GM23248 (cell line): ENCODE data around the gene MKLN1. TPM values are rescaled to one million over a fixed set of nuclear protein-coding genes. Genes with fewer than 3 reads are reported as not detected.

Source experiments
- DNase-seq: peaks from one replicate; pipeline ENCODE4 v3.0.0-alpha.2; 2015
- H2AFZ ChIP-seq: fragments of 200-600 bp; sonication (generic); 2 replicates; pipeline ENCODE4 v1.6.1; 2016; ENCODE audit warnings: antibody characterized with exemption
- H3F3A ChIP-seq: fragments of 200-600 bp; sonication (generic); 2 replicates; pipeline ENCODE4 v1.6.1; 2016; ENCODE audit warnings: mild to moderate bottlenecking, antibody characterized with exemption, mixed run types; ENCODE audit not compliant: insufficient read depth
- H3K27ac ChIP-seq: fragments of 200-600 bp; sonication (generic); 2 replicates; pipeline ENCODE4 v1.5.1; 2016; ENCODE audit warnings: mild to moderate bottlenecking
- H3K27me3 ChIP-seq: fragments of 200-600 bp; sonication (generic); replicated peaks from 2 replicates; pipeline ENCODE4 v1.6.1; 2016; ENCODE audit warnings: mild to moderate bottlenecking; ENCODE audit not compliant: insufficient read depth
- H3K36me3 ChIP-seq: fragments of 200-600 bp; sonication (generic); 2 replicates; pipeline ENCODE4 v1.6.1; 2016; ENCODE audit warnings: low read depth, mild to moderate bottlenecking
- H3K4me1 ChIP-seq: fragments of 200-600 bp; sonication (generic); 2 replicates; pipeline ENCODE4 v1.6.1; 2016; ENCODE audit warnings: mild to moderate bottlenecking; ENCODE audit not compliant: insufficient read depth
- H3K4me2 ChIP-seq: fragments of 200-600 bp; sonication (generic); one replicate; pipeline ENCODE4 v1.6.1; 2016; ENCODE audit warnings: mild to moderate bottlenecking; ENCODE audit not compliant: unreplicated experiment
- H3K4me3 ChIP-seq: fragments of 200-600 bp; sonication (generic); 2 replicates; pipeline ENCODE4 v1.5.1; 2016; ENCODE audit warnings: mild to moderate bottlenecking
- H3K79me2 ChIP-seq: fragments of 200-600 bp; sonication (generic); 2 replicates; pipeline ENCODE4 v1.6.1; 2016; ENCODE audit warnings: mild to moderate bottlenecking; ENCODE audit not compliant: insufficient read depth
- H3K9ac ChIP-seq: fragments of 200-600 bp; sonication (generic); 2 replicates; pipeline ENCODE4 v1.6.1; 2016; ENCODE audit warnings: mild to moderate bottlenecking
- H3K9me2 ChIP-seq: fragments of 200-600 bp; sonication (generic); 2 replicates; pipeline ENCODE4 v1.6.1; 2016; ENCODE audit warnings: mixed run types, mild to moderate bottlenecking, moderate library complexity; ENCODE audit not compliant: insufficient read depth
- H3K9me3 ChIP-seq: fragments of 200-600 bp; sonication (generic); one replicate; pipeline ENCODE4 v1.6.1; 2017; ENCODE audit warnings: low read depth
- H4K20me1 ChIP-seq: fragments of 200-600 bp; sonication (generic); 2 replicates; pipeline ENCODE4 v1.6.0; 2016; ENCODE audit not compliant: insufficient read depth
- EZH2 ChIP-seq: fragments of 200-600 bp; sonication (generic); IDR thresholded peaks from 2 replicates; pipeline ENCODE4 v1.6.1; 2018; ENCODE audit warnings: antibody characterized with exemption, mild to moderate bottlenecking; ENCODE audit not compliant: insufficient read depth, poor library complexity, severe bottlenecking
- EZH2phosphoT487 ChIP-seq: fragments of 200-600 bp; sonication (generic); IDR thresholded peaks from 2 replicates; pipeline ENCODE4 v1.6.1; 2018; ENCODE audit warnings: antibody characterized with exemption, moderate library complexity, mild to moderate bottlenecking, low read depth; ENCODE audit not compliant: insufficient read depth
- WGBS, 2 experiments: methylation state at CpG; one replicate each; pipeline ENCODE4 v1.1.6; 2015 to 2017; ENCODE audit warnings: low lambda C conversion rate in 2 of 2, low coverage in 1 of 2; ENCODE audit errors: missing lambda C conversion rate in 2 of 2; 5-methylcytosine and 5-hydroxymethylcytosine counted together
- in situ Hi-C: fragments of 300-500 bp; cut with MboI; formaldehyde crosslinking; loops from 2 replicates; pipeline ENCODE4 v1.15.0; 2020
- polyA plus RNA-seq: library from polyadenylated mRNA; unstranded; fragments of >200 nt; fragmentation: Nextera tagmentation; extraction: Ambion mirVana; gene quantifications from 2 replicates; pipeline ENCODE4 v1.2.1, GENCODE V29; 2016
- total RNA-seq: library from RNA; depleted of rRNA; stranded (reverse); fragments of >200 nt; shearing (Covaris generic); gene quantifications from 2 replicates; pipeline ENCODE4 v1.2.3, GENCODE V29; 2014

The MKLN1 gene
- total and polyA plus RNA-seq, 2 experiments from 2014 or later: 32.1 to 35.7 TPM

GRCh38 chr7:131403322-131403721 is 75.6 kb downstream of the MKLN1 start:
- H3K27me3 ChIP-seq: no peaks in the 10 kb centered on the region
- no peak for DNase-seq
- H3F3A ChIP-seq: peaks cover 7% of the 10 kb centered on the region; the same call in 1 of the 2 replicates
- no peaks in the 10 kb centered on the region for H3K9me3 ChIP-seq
- no peaks in the 10 kb centered on the region for H4K20me1 ChIP-seq
- no peaks in the 10 kb centered on the region for H3K9me2 ChIP-seq
- H3K4me2 ChIP-seq: no peak overlapping the region
- no peak overlapping the region for H3K4me3 ChIP-seq
- H3K27ac ChIP-seq: no peak overlapping the region
- peaks cover 9% of the 10 kb centered on the region for H3K4me1 ChIP-seq
- in situ Hi-C loops: no loop called here
- H3K36me3 ChIP-seq: peaks cover 27% of the 10 kb centered on the region
- H3K79me2 ChIP-seq: peaks cover 91% of the 10 kb centered on the region
- 97% methylated on average over 2 of the region's 2 CpGs for WGBS, 2 experiments
- H2AFZ ChIP-seq: no peak overlapping the region
- H3K9ac ChIP-seq: no peak overlapping the region
- TF ChIP-seq EZH2 (no peak), EZH2phosphoT487 (no peak)

DNA sequence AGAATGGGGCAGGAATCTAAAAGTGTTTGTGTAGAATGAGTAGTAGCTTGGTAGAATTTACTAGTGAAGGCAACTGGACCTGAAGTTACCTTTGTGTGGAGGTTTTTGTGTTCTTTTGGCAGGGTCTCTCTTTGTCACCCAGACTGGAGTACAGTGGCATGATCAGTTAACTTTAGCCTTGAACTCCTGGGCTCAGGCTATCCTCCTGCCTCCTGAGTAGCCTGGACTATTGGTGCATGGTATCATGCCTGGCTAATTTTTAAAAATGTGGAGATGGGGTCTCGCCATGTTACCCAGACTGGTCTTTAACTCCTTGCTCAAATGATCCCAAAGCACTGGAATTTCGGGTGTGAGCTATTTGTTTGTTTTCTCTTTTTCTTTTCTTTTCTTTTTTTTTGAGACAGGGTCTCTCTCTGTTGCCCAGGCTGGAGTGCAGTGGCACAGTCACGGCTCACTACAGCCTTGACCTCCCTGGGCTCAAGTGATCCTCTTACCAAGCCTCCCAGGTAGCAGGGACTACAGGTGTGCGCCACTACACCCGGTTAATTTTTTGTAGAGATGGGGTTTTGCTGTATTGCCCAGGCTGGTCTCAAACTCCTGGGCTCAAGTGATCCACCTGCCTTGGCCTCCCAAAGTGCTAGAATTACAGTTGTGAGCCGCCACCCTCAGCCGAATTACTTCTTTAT is 76.7 kb downstream of the MKLN1 start:
- H3F3A ChIP-seq: peaks cover 7% of the 10 kb centered on the region; the same call in 1 of the 2 replicates
- peaks cover 9% of the 10 kb centered on the region for H3K4me1 ChIP-seq
- H3K27ac ChIP-seq: no peak overlapping the region
- H3K9me2 ChIP-seq: no peaks in the 10 kb centered on the region
- H3K36me3 ChIP-seq: peaks cover 19% of the 10 kb centered on the region
- H3K4me2 ChIP-seq: no peak overlapping the region
- H3K79me2 ChIP-seq: peaks cover 91% of the 10 kb centered on the region
- H4K20me1 ChIP-seq: no peaks in the 10 kb centered on the region
- no peak for DNase-seq
- in situ Hi-C loops: no loop called here
- TF ChIP-seq EZH2 (no peak), EZH2phosphoT487 (no peak)
- WGBS, 2 experiments: 98 to 99% methylated on average over 7 of the region's 7 CpGs
- H2AFZ ChIP-seq: no peak overlapping the region
- H3K9me3 ChIP-seq: no peaks in the 10 kb centered on the region
- H3K9ac ChIP-seq: no peak overlapping the region
- H3K27me3 ChIP-seq: no peaks in the 10 kb centered on the region
- no peak overlapping the region for H3K4me3 ChIP-seq

DNA sequence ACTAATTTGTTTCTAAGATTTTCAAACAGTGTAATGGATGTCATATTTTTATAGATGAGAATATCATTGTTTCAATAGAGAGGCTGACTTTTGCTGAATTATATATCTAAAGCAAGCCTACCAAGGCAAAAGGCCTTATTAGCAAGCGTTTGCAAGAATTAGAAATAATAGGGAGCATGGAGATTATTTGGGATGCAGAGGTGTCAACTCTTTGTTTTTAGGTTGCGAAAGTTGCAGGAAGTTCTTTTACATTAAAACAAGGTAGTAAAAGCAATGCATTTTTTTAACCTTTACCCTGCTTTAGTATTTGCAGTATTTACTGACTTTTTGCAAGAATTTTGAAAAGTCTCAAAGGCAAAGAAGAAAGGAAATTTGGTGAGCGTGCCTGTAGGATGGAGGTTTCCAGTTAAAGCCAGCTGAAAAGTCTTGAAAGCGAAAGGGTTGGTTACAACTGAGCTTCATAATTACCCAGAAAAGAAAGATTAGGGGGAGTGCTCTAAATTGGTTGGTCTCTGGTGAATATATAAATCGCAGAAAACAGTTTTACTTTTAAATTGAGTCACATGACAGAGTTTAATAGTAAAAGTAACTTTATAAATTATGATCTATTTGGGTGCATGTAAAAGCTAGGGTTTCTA is 81.6 kb downstream of the MKLN1 start:
- Histone ChIP-seq H3K4me1 (no peaks in the 10 kb centered on the region), H3K9me3 (no peaks in the 10 kb centered on the region), H3K9ac (no peak overlapping the region), H3K27me3 (no peaks in the 10 kb centered on the region), H3K4me2 (no peak overlapping the region), H4K20me1 (no peaks in the 10 kb centered on the region), H3K27ac (no peak overlapping the region), H2AFZ (no peak overlapping the region), H3K9me2 (no peaks in the 10 kb centered on the region), H3K36me3 (peaks cover 6% of the 10 kb centered on the region; the same call in 1 of the 2 replicates), H3F3A (no peaks in the 10 kb centered on the region), H3K79me2 (peaks cover 86% of the 10 kb centered on the region), H3K4me3 (no peak overlapping the region)
- DNase-seq: no peak
- WGBS, 2 experiments: 100% methylated on average over 5 of the region's 5 CpGs
- in situ Hi-C loops: no loop called here
- TF ChIP-seq EZH2phosphoT487: no peak
- no peak for TF ChIP-seq EZH2

- no peaks in the 10 kb centered on the region for H3K27me3 ChIP-seq
- no peaks in the 10 kb centered on the region for H4K20me1 ChIP-seq
- in situ Hi-C loops: no loop called here
- H3F3A ChIP-seq: peaks cover 5% of the 10 kb centered on the region; the same call in 1 of the 2 replicates
- H3K79me2 ChIP-seq: peaks cover 76% of the 10 kb centered on the region
- no peaks in the 10 kb centered on the region for H3K9me3 ChIP-seq
- H2AFZ ChIP-seq: no peak overlapping the region
- TF ChIP-seq EZH2phosphoT487 (no peak), EZH2 (no peak)
- H3K27ac ChIP-seq: no peak overlapping the region
- H3K9ac ChIP-seq: no peak overlapping the region
- H3K4me1 ChIP-seq: no peaks in the 10 kb centered on the region
- no peaks in the 10 kb centered on the region for H3K9me2 ChIP-seq
- peaks cover 25% of the 10 kb centered on the region for H3K36me3 ChIP-seq
- no peak overlapping the region for H3K4me2 ChIP-seq
- 97 to 100% methylated on average over 3 of the region's 3 CpGs for WGBS, 2 experiments
- H3K4me3 ChIP-seq: no peak overlapping the region
- no peak for DNase-seq
Measured at GRCh38 chr7:131412031-131412430, 84.4 kb downstream of the MKLN1 start.
